IMR-90 (cell line): ENCODE results near the gene FAM180A. TPM values are rescaled to one million over a fixed set of nuclear protein-coding genes. Genes with fewer than 3 reads are reported as not detected.

Source experiments
- ATAC-seq: fragments of 200-7000 bp; cut with Tn5 transposase; 2 replicates; pipeline ENCODE4 v1.9.1; 2020; ENCODE audit warnings: low read depth, mild to moderate bottlenecking, moderate library complexity
- BruUV-seq: library from RNA; stranded (reverse); fragments of 400-500 nt; replicated peaks from 2 replicates; lab custom pipeline; 2021; lab: Mats Ljungman, UMichigan
- CTCF ChIA-PET: fragments of 300-600 bp; formaldehyde crosslinking; extraction: SDS; loops from one replicate; lab custom pipeline; 2021; ENCODE audit warnings: antibody characterized with exemption; lab: Yijun Ruan, JAX
- POLR2A ChIA-PET: fragments of 300-600 bp; sonication (Branson Sonifier 250); formaldehyde crosslinking; loops from one replicate; lab custom pipeline; 2022; ENCODE audit warnings: antibody characterized with exemption; ENCODE audit not compliant: unreplicated experiment; lab: Charles Lee
- DNase-seq: peaks from one replicate; pipeline ENCODE4 v3.0.0; 2013
- H2AFZ ChIP-seq: replicated peaks from 2 replicates; pipeline ENCODE3; 2013; ENCODE audit warnings: low read length, mild to moderate bottlenecking; ENCODE audit not compliant: poor library complexity
- H2AK5ac ChIP-seq: 2 replicates; pipeline ENCODE4 v1.6.1; 2013; ENCODE audit warnings: low read depth, low read length, inconsistent platforms
- H2AK9ac ChIP-seq: replicated peaks from 2 replicates; pipeline ENCODE3; 2013; ENCODE audit warnings: mild to moderate bottlenecking, low read depth, low read length, moderate library complexity; ENCODE audit not compliant: poor library complexity
- H2BK120ac ChIP-seq: 2 replicates; pipeline ENCODE4 v1.6.1; 2013; ENCODE audit warnings: low read depth, low read length, inconsistent platforms
- H2BK15ac ChIP-seq: 3 replicates; pipeline ENCODE4 v1.6.1; 2013; ENCODE audit warnings: low read depth, low read length, inconsistent platforms
- H2BK20ac ChIP-seq: 2 replicates; pipeline ENCODE4 v1.6.1; 2013; ENCODE audit warnings: low read depth, mild to moderate bottlenecking, inconsistent platforms, low read length, moderate library complexity
- H2BK5ac ChIP-seq: 2 replicates; pipeline ENCODE4 v1.6.1; 2013; ENCODE audit warnings: mild to moderate bottlenecking, low read depth, low read length, inconsistent platforms; ENCODE audit not compliant: poor library complexity, severe bottlenecking
- H3K14ac ChIP-seq: replicated peaks from 2 replicates; pipeline ENCODE4 v1.6.1; 2013; ENCODE audit warnings: low read depth, low read length, inconsistent platforms
- H3K18ac ChIP-seq: 2 replicates; pipeline ENCODE4 v1.6.1; 2013; ENCODE audit warnings: low read depth, low read length, control low read depth
- H3K23ac ChIP-seq: 2 replicates; pipeline ENCODE4 v1.6.1; 2013; ENCODE audit warnings: low read depth, low read length, inconsistent platforms
- H3K27ac ChIP-seq: 2 replicates; pipeline ENCODE4 v1.5.1; 2013; ENCODE audit warnings: mild to moderate bottlenecking, control low read depth, low read length; ENCODE audit not compliant: insufficient read depth
- H3K27me3 ChIP-seq: 2 replicates; pipeline ENCODE4 v1.6.1; 2013; ENCODE audit warnings: low read length; ENCODE audit not compliant: control insufficient read depth, insufficient read depth
- H3K36me3 ChIP-seq: 2 replicates; pipeline ENCODE4 v1.6.1; 2013; ENCODE audit warnings: low read length, mixed read lengths; ENCODE audit not compliant: control insufficient read depth, insufficient read depth
- H3K4ac ChIP-seq: 2 replicates; pipeline ENCODE4 v1.6.1; 2013; ENCODE audit warnings: low read depth, low read length, inconsistent platforms
- H3K4me1 ChIP-seq: 2 replicates; pipeline ENCODE4 v1.6.1; 2013; ENCODE audit warnings: low read length, mixed read lengths; ENCODE audit not compliant: control insufficient read depth, insufficient read depth
- H3K4me2 ChIP-seq: 2 replicates; pipeline ENCODE4 v1.6.1; 2013; ENCODE audit warnings: low read depth, mild to moderate bottlenecking, control low read depth, low read length, moderate library complexity
- H3K4me3 ChIP-seq: 2 replicates; pipeline ENCODE4 v1.5.1; 2013; ENCODE audit warnings: low read depth, mild to moderate bottlenecking, control low read depth, low read length, moderate library complexity; ENCODE audit not compliant: insufficient read depth
- H3K56ac ChIP-seq: 2 replicates; pipeline ENCODE4 v1.6.1; 2013; ENCODE audit warnings: low read length, inconsistent platforms; ENCODE audit not compliant: insufficient read depth; ENCODE audit errors: extremely low read depth
- H3K79me1 ChIP-seq, 2 experiments: 2 replicates each; pipeline ENCODE4 v1.6.1; 2013; ENCODE audit warnings: low read length in 2 of 2, inconsistent platforms in 1 of 2, low read depth in 1 of 2
- H3K9ac ChIP-seq: 2 replicates; pipeline ENCODE4 v1.6.1; 2013; ENCODE audit warnings: low read depth, low read length, control low read depth
- H3K9me1 ChIP-seq: 2 replicates; pipeline ENCODE4 v1.6.1; 2013; ENCODE audit warnings: low read length, inconsistent platforms; ENCODE audit not compliant: insufficient read depth
- H3K9me3 ChIP-seq: 2 replicates; pipeline ENCODE4 v1.6.1; 2013; ENCODE audit warnings: low read length; ENCODE audit not compliant: control insufficient read depth, insufficient read depth
- H4K20me1 ChIP-seq: 2 replicates; pipeline ENCODE4 v1.6.1; 2013; ENCODE audit warnings: low read length, inconsistent platforms; ENCODE audit not compliant: insufficient read depth
- H4K5ac ChIP-seq: 2 replicates; pipeline ENCODE4 v1.6.1; 2013; ENCODE audit warnings: mild to moderate bottlenecking, low read depth, low read length, control low read depth
- H4K8ac ChIP-seq, 2 experiments: 2 replicates each; pipeline ENCODE4 v1.6.1; 2013; ENCODE audit warnings: low read depth in 2 of 2, low read length in 2 of 2, control low read depth in 1 of 2, inconsistent platforms in 1 of 2
- H4K91ac ChIP-seq: 2 replicates; pipeline ENCODE4 v1.6.1; 2013; ENCODE audit warnings: low read depth, low read length, inconsistent platforms; ENCODE audit not compliant: insufficient read depth
- CHD1 ChIP-seq: IDR thresholded peaks from 2 replicates; pipeline ENCODE4 v1.6.1; 2012; ENCODE audit warnings: low read depth, low read length, improper control_type of control experiment
- ELK1 ChIP-seq: fragments of 150-350 bp; IDR thresholded peaks from 2 replicates; pipeline ENCODE4 v1.6.1; 2016; ENCODE audit warnings: low read depth, mild to moderate bottlenecking, low read length, moderate library complexity, borderline replicate concordance
- MAFK ChIP-seq: IDR thresholded peaks from 2 replicates; pipeline ENCODE4 v1.6.1; 2012; ENCODE audit warnings: low read depth, low read length, improper control_type of control experiment
- MAZ ChIP-seq: IDR thresholded peaks from 2 replicates; pipeline ENCODE4 v1.6.1; 2012; ENCODE audit warnings: low read depth, mild to moderate bottlenecking, low read length, improper control_type of control experiment, moderate library complexity, borderline replicate concordance
- NFE2L2 ChIP-seq: fragments of 150-350 bp; IDR thresholded peaks from 2 replicates; pipeline ENCODE4 v1.6.1; 2016; ENCODE audit warnings: low read depth, mild to moderate bottlenecking, low read length
- WGBS, 2 experiments: methylation state at CpG; one replicate each; pipeline versions ENCODE4 v1.1.5 to v1.1.7; 2013; ENCODE audit warnings: missing lambda C conversion rate in 2 of 2; ENCODE audit not compliant: insufficient read length in 1 of 2; ENCODE audit errors: extremely low coverage in 2 of 2; 5-methylcytosine and 5-hydroxymethylcytosine counted together
- dilution Hi-C: fragments of 300-500 bp; cut with HindIII; formaldehyde crosslinking; loops from one replicate; pipeline ENCODE4 v1.14.3; 2018; ENCODE audit warnings: low sequenced_read_pairs; ENCODE audit not compliant: unreplicated experiment
- in situ Hi-C: fragments of 300-500 bp; cut with MboI; formaldehyde crosslinking; loops from 3 replicates; pipeline ENCODE4 v1.14.3; 2019; ENCODE audit warnings: low sequenced_read_pairs, inconsistent platforms, mixed read lengths
- intact Hi-C: fragments of 100-400 bp; cut with micrococcal nuclease; formaldehyde crosslinking; loops from 2 replicates; pipeline ENCODE4 v1.10.0; 2022
- polyA plus RNA-seq, 3 experiments: library from polyadenylated mRNA; depleted of rRNA; stranded (reverse); fragments of >200 nt; gene quantifications; 2 replicates each; pipeline ENCODE4 v1.2.3, GENCODE V29; 2012; ENCODE audit warnings: low replicate concordance in 1 of 3
- total RNA-seq: library from RNA; depleted of rRNA; stranded (reverse); fragments of >200 nt; gene quantifications from 2 replicates; pipeline ENCODE4 v1.2.3, GENCODE V29; 2012

Gene FAM180A
- total and polyA plus RNA-seq, 2 of the 4 experiments (the other 2 are of a cell fraction): 1.3 to 2.0 TPM

GRCh38 chr7:135771051-135771450 is 22.4 kb upstream of the FAM180A start:
- Histone ChIP-seq H2AK5ac (peak overlapping the region; percentile 74; the same call in 1 of the 2 replicates), H2BK120ac (no peak overlapping the region), H3K27ac (no peak overlapping the region), H3K14ac (no peak overlapping the region), H3K23ac (no peak overlapping the region), H2BK5ac (no peak overlapping the region), H2AFZ (no peak overlapping the region), H3K4me3 (no peak overlapping the region), H2BK20ac (no peak overlapping the region), H3K4ac (no peak overlapping the region), H3K79me1 (0 out of 4 replicates have a peak, but pooled peaks cover 0 to 3% of the 10 kb centered on the region in 2 experiments), H2AK9ac (no peak overlapping the region), H3K9me3 (no peaks in the 10 kb centered on the region), H3K56ac (no peak overlapping the region), H4K5ac (no peak overlapping the region), H3K36me3 (no peaks in the 10 kb centered on the region), H2BK15ac (no peak overlapping the region), H3K27me3 (no peaks in the 10 kb centered on the region), H4K91ac (no peak overlapping the region; the same call in 1 of the 2 replicates), H3K18ac (no peak overlapping the region), H3K4me1 (peaks cover 16% of the 10 kb centered on the region), H4K8ac (no peak overlapping the region), H3K9me1 (peaks cover 18% of the 10 kb centered on the region), H4K20me1 (no peaks in the 10 kb centered on the region), H3K4me2 (no peak overlapping the region), H3K9ac (no peak overlapping the region)
- intact Hi-C loops: no loop called here
- no CpG with 5 or more reads among the region's 1 CpG for WGBS, 2 experiments
- in situ Hi-C loops: no loop called here
- BruUV-seq: no TSS peak
- POLR2A ChIA-PET: no interaction called here
- ATAC-seq (no peak), DNase-seq (no peak)
- CTCF ChIA-PET: no interaction called here
- dilution Hi-C loops: no loop called here
- TF ChIP-seq NFE2L2 (no peak), MAZ (no peak), CHD1 (no peak), ELK1 (no peak), MAFK (no peak)
